CD4-positive, alpha-beta T cell treated with Interleukin-10 for 1 hour (primary cell): ENCODE data around the gene SEZ6L.
A peak's percentile ranks its signal among the peaks of the same experiment; 100 is the strongest.
"Not testable (repeated sequence)": the region's sequence is repeated elsewhere in the genome, so short reads cannot be mapped to it uniquely, and the experiment has no call there.

ENCODE experiments used
- DNase-seq: peaks from one replicate; pipeline ENCODE4 v3.0.0-alpha.2; 2020

The SEZ6L gene

DNA sequence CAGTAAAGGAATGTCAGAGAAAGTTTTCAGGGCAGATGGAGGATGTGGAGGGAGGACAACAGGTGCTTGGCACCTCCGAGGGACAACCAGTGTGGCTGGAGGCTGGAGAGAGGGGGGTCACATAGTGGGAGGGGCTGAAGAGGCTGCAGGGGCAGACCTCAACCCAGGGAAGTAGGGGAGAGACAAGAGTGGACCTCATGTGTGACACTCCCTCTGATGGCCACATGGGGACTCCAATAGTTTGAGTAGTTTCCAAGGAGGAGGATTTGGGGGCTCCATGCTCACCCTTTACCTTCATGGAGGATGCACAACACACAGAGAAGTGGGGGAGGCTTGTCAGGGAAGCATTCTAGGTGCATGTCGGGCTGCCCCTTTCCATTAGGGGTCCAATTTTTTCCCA, 224.7 kb downstream of the SEZ6L start:
- DNase-seq: no peak

- no peak for DNase-seq
These were observed 225.5 kb downstream of the SEZ6L start for GRCh38 chr22:26394777-26395176.

DNA sequence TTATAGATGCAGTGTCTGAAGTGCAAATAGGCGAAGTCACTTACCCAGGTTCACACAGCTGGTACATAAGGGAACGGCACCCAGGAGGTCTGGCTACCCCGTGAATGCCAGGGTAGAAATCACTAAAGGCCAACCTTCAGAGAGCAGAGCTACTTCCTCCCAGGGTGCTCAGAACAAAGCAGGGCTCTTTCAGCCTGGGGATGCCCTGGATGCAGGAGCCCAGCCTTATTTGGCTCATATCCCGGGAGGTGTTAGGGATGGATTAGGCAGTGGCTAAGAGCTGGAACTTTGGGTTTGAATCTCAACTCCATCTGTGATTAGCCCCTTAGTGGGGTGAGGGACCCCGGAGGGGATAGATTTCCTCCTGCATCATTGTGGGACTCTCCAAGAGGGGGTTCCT, 226.7 kb downstream of the SEZ6L start:
- DNase-seq: no peak

- DNase-seq: peak; percentile 64
These were observed 229.5 kb downstream of the SEZ6L start for GRCh38 chr22:26398741-26399153.

DNA sequence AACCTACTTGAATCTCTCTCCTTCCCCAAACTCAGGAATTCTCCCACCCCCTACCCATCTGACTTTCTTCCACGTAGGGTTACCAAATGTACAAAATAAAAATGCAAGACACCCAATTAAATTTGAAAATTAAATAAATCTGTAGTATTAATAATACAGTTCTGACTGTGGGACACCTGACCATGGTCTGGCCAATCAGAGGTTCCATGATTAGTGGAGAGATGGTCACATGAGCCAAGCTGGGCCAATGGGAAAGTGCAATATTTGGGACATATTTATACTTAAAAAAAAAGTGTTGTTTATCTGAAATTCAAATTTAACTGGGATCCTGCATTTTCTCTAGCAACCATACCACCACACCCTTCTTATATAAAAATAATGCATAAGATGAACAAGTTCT, 230.0 kb downstream of the SEZ6L start:
- no peak for DNase-seq

DNA sequence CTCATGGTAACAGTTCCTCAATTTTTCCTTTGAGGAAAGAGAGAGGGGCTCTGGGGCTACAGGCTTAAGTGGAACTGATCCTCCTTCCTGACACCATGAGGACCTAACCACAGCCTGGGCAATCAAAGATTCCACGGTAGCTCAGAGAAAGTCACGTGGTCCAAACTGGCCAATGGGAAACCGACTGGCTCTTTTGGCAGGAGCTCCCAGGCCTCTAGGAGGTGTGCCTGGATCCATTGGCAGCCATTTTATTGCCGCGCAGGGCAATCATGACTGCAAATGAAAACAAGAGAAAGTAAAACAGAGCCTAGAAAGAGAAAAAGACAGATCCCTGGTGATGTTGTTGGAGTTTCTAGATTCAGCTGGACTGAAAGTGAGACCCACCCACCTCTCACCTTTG, 232.5 kb downstream of the SEZ6L start:
- no peak for DNase-seq

DNA sequence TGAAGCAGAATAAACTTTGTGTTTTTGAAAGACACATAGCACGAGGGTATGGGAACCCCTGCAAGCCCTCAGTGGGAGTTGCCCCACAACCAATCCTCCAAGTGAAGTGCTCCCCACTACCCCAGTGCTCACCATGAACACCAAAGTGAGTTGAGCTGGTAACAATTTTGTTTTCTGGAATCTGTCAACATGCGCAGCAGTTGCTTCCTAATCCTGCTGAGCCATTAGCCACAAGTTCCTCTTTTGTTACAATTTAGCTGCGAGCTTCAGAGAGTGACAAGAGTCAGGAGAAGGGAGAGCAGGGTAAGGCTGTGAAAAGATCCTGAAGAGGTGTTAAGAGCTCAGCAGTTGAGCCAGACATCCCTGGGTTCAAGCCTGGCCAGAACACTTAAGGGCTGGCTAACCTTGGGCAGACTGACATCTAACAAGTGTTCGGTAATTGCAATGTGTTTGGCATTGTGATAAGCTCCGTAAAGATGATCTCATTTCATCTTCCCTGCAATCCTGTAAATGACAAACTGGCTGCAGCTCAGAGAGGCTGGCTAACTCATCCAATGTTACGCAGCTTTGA, 235.7 kb downstream of the SEZ6L start:
- no peak for DNase-seq

DNA sequence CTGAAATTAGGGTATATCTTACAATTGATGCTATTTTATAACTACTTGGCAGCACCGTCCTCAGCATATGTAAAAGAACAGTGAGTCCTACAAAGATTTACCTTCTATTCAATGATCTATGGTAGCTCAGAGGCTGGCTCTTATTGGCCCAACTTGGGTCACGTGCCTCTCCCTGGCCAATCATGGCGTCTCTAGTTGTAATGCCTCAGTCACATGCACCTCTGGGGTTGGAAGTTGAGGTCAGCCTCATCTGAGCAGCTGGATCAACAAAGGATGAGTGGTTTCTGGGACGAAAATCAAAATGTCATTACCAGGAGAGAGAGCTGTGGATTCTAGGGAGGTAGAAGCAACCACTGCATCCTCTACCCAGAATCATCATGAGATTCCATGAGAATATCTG, 236.9 kb downstream of the SEZ6L start:
- no peak for DNase-seq

DNA sequence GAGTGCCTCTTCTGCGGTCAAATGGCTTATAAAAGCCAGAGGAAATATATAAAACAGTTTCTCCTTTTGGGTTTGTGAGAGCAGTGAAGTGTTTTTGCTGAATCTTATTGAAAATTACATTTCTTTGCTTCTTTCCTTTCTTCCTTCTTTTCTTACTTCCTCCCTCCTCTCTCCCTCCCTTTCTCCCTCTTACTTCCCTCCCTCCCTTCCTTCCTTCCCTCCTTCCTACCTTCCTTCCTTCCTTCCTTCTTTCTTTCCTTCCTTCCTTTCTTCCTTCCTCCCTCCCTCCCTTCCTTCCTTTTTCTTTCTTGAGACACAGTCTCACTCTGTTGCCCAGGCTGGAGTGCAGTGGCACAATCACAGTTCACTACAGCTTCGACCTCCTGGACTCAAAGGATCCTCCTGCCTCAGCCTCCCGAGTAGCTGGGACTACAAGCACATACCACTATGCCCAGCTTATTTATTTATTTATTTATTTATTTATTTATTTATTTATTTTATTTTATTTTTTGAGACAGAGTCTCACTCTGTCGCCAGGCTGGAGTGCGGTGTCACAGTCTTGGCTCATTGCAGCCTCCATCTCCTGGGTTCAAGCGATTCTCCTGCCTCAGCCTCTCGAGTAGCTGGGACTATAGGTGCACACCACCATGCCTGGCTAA, 239.4 kb downstream of the SEZ6L start:
- DNase-seq: not testable (repeated sequence)

GRCh38 chr22:26409719-26410335, 240.6 kb downstream of the SEZ6L start:
- no peak for DNase-seq

GRCh38 chr22:26410386-26410785, 241.1 kb downstream of the SEZ6L start:
- no peak for DNase-seq

DNA sequence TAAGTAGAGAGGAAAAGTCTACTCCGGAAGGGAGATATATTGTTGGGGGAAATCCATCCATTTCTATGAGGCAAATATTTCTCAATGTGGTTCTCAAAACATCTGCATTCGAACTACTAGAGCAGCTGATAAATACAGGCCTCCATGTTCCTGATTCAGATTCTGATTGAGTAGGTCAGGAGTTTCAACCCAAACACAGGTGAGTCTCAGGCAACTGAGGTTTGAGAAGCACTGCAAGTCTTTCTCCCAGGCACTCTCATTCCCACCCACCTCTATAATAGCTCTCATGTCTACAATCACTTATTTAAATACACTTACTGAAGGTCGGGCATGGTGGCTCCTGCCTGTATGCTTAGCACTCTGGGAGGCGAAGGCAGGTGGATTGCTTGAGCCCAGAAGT, 245.1 kb downstream of the SEZ6L start:
- no peak for DNase-seq

DNA sequence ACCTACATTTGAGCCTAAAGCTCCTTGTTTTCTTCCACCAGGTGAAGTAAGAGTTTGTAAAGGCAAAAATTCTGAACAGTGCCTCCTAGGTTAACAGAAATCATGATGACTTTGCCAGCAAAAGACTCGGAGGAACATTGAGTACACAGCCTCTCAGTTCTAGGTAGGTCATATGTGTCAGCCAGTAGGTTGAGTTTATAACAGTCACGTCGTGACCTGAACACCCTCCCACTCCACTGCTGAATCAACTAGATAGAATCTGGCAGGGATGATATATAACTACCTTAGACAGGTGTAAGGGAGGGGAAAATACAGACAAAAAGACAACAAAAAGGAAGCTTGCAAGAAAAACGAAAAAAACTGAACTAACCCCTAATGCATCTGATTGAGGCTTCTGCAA, 247.0 kb downstream of the SEZ6L start:
- no peak for DNase-seq

DNA sequence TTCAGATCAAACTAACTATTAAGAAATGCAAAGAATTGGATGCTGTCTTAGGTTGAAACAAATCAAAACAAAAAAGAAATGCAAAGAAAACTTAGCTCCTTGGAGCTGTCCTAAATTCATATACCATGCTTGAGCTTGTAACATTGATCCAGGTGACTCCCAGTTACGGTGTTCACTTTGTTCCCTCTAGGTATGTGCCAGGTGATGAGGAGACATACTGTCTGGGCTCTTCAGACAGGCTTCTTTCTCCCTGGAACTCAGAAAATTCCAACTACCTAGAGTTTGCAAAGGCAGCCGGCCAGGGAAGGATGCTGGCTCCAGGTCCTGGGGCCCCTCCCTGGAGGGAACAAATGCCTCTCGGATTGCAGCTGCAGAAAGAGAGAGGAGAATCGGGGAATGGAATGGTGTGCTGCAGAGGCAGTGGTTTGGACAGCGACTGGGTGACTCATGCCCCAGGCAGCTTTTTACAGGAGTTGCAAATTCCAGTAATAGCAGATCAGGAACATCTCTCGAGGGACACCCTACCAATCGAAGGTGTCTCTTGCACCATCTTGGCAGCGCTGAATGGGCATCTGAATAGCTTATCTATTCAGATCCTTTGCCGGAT, 247.5 kb downstream of the SEZ6L start:
- no peak for DNase-seq

DNA sequence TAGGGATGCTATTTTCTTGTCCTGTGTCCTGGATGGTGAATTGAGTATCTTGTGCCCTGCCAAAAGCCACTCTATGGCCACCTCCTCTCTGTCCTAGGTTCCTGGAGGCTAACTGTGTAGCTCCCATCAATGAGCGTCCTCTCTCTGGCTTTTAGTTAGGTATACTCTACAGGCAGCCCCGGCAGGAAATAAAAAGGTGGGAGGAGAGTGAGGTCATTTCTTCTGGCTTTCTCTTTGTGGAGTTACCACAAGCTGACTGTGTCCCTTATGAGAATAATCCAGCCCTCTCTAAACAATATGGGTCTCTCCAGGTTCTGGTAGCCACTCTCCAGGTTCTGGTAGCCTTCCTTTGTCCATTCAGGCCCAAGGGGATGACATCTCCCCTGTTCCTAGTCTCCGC, 248.1 kb downstream of the SEZ6L start:
- no peak for DNase-seq

DNA sequence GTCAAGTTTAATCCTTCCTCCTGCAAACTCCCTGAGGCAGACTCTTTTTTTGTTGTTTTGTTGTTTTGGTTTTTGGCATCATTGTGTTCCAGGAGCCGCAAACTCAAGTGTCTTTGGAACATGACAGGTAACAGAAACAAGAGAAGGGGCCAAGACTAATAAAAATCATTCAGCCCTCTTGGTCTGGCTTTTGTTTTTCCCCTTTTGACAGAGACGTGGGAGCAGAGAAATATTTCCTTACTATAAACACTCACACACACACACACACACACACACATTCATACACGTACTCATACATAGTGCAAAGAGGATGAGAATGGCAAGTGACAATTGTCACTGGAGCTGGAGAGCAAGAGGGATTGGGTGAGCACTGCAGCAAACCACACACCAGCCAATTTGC, 249.4 kb downstream of the SEZ6L start:
- no peak for DNase-seq

DNA sequence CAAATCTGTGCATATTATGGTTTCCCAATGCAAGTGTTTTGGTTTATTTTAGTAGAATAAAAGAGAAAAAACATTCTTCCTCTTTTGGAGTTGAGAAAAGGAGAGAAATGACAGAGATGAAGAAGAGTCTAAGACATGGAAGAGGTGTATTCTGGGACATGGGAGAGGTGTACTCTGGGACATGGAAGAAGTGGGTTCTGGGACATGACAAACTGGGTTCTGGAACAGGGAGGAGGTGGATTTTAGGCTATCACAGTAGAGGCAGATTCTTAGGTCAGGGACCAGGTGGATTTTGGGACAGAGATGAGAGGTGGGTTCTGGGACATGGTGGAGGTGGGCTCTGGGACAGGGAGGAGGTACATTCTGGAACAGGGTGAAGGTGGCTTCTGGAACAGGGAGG, 257.7 kb downstream of the SEZ6L start:
- no peak for DNase-seq

- DNase-seq: peak; percentile 86
These were observed 259.5 kb downstream of the SEZ6L start, which contains the start of gene ASPHD2 for GRCh38 chr22:26428515-26429457. ASPHD2 (plus strand) TSS chr22:26429260; CDS start chr22:26433616, 4,356 bp downstream.

- DNase-seq: no peak
These were observed 260.4 kb downstream of the SEZ6L start for GRCh38 chr22:26429458-26430286.

DNA sequence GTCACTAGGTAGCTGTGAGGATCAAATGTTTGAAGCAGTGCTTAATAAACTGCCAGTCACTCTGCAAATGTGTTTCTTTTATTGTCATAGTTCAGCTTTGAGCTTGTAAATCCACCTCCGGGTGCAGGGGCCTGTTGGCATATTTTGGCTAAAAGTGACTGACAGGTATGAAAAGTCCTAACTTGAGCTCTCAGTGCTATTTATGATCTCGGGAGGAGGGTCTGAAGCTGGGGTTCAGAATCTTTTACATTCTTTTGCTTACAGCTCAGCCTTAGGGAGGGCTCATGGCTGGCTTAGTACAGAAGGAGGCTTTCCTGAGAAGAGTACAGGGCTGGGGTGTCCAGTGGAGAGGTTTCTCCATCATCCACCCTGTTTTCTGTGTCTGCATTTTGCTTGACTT, 261.3 kb downstream of the SEZ6L start:
- DNase-seq: no peak

DNA sequence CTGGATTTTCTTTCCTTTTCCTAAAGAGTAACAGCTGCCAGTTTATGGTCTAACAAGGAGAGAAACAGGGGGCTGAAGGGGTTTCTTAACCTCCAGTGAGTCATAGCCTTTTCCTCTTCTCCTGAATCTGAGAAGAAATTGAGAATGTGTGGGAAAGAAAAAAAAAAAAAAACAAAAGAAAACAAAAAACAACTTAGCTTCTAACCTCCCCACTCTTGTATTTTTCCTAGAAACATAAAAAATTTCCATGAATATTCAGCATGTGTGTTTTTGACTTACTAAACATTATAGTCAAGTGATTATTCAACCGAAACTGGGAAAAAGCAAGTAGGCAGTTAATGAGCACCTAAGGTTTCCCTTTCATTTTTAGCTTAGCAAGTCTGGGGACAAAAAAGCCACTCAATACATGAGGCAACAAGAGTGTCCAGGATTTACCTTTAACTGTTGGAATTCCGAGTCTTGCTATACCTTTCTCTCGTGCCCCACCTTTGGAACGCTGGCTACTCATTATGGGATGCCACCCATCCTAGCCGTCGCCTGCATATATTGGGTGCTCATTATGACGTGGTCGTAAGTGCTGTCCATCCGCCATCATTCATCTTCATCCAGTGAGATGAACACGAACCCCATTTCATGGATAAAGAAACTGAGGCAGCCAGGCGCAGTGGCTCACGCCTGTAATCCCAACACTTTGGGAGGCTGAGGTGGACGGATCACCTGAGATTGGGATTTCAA, 262.2 kb downstream of the SEZ6L start:
- no peak for DNase-seq
